Naive thymus-derived CD4-positive, alpha-beta T cell (primary cell): ENCODE data around the gene EMP1. TPM values are rescaled to one million over a fixed set of nuclear protein-coding genes. Genes with fewer than 3 reads are reported as not detected.

ENCODE experiments used
- polyA plus RNA-seq, 2 donors: library from polyadenylated mRNA; unstranded; fragments of 300-500 nt; fragmentation: Illumina TruSeq; gene quantifications; one replicate each; pipeline ENCODE4 v1.2.3, GENCODE V29; 2021
- total RNA-seq, 6 experiments: library from RNA in 5 of 6; stranded (reverse) in 5 of 6; gene quantifications; 1 replicate in 5 of 6; 2 replicates in 1 of 6; pipeline ENCODE4 v1.2.3 and lab custom pipeline; 2021 to 2026

Gene EMP1
- total and polyA plus RNA-seq, 7 experiments from 2014 or later: 0.37 to 40.1 (median 4.3) TPM; not detected in 1

Other genes with a start within 250 kb of the EMP1 start
- under 1 TPM in 1 of 5 experiments, not detected in 4; 0.29 TPM for gene GPRC5D, start 244.6 kb upstream of the EMP1 start, total RNA-seq
- gene GPRC5D, start 244.6 kb upstream of the EMP1 start, polyA plus RNA-seq: under 1 TPM in 1 of 2 donors, not detected in 1; 0.83 TPM
- 10 to 100 TPM; 10.9 to 23.4 (median 13.6) TPM for gene HEBP1, start 196.5 kb upstream of the EMP1 start, total RNA-seq
- gene HEBP1, start 196.5 kb upstream of the EMP1 start, polyA plus RNA-seq: 10 to 100 TPM; 33.5 to 47.7 TPM
- 1 to 10 TPM; 2.7 to 5.8 (median 4.3) TPM for gene FAM234B, start 152.3 kb upstream of the EMP1 start, total RNA-seq
- gene FAM234B, start 152.3 kb upstream of the EMP1 start, polyA plus RNA-seq: 1 to 10 TPM; 2.6 to 4.3 TPM
- not detected for gene GSG1, start 93.1 kb upstream of the EMP1 start, total RNA-seq
- not detected for gene GSG1, start 93.1 kb upstream of the EMP1 start, polyA plus RNA-seq